ENCODE measurements around the gene KDM4C.

Gene KDM4C

DNA sequence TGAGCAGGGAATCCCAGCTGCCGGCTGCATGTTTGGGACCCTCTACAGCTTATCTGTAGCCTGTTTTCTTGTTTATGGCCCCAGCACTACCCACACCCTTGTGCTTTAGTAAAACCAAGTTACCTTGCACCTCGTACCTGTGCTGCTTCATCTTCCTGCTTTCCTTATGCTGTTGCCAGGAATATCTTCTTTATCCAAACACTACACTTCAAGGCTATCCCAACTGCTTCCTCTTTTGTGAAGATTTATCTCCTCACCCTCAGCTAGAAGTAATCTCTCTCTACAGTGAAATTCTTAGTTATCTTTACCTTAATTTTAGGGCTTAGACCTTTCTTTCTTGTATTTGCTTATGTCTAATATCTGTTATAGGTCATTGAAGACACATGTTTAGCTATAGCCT, 171.1 kb downstream of the KDM4C start:
- no peak overlapping the region for H2AFZ ChIP-seq
- no peak overlapping the region for H3K4me2 ChIP-seq (ENCODE audit: low read length)
- TF ChIP-seq, protein P1, sequence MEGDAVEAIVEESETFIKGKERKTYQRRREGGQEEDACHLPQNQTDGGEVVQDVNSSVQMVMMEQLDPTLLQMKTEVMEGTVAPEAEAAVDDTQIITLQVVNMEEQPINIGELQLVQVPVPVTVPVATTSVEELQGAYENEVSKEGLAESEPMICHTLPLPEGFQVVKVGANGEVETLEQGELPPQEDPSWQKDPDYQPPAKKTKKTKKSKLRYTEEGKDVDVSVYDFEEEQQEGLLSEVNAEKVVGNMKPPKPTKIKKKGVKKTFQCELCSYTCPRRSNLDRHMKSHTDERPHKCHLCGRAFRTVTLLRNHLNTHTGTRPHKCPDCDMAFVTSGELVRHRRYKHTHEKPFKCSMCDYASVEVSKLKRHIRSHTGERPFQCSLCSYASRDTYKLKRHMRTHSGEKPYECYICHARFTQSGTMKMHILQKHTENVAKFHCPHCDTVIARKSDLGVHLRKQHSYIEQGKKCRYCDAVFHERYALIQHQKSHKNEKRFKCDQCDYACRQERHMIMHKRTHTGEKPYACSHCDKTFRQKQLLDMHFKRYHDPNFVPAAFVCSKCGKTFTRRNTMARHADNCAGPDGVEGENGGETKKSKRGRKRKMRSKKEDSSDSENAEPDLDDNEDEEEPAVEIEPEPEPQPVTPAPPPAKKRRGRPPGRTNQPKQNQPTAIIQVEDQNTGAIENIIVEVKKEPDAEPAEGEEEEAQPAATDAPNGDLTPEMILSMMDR (IDR thresholded peaks at IDR 0.05): no peak
- no peaks in the 10 kb centered on the region for H3K9me3 ChIP-seq (ENCODE audit: control insufficient read depth, low read length)
- H3K79me2 ChIP-seq: no peaks in the 10 kb centered on the region
- H3K27me3 ChIP-seq (ENCODE audit: control insufficient read depth, insufficient read depth, low read length): no peaks in the 10 kb centered on the region
- H3K4me1 ChIP-seq: no peaks in the 10 kb centered on the region
- no peak overlapping the region for H3K4me3 ChIP-seq (ENCODE audit: low read depth, low read length)
- H3K36me3 ChIP-seq (ENCODE audit: control insufficient read depth, insufficient read depth, low read length): no peaks in the 10 kb centered on the region
- no peak overlapping the region for H3K9ac ChIP-seq
- H3K27ac ChIP-seq: no peak overlapping the region

DNA sequence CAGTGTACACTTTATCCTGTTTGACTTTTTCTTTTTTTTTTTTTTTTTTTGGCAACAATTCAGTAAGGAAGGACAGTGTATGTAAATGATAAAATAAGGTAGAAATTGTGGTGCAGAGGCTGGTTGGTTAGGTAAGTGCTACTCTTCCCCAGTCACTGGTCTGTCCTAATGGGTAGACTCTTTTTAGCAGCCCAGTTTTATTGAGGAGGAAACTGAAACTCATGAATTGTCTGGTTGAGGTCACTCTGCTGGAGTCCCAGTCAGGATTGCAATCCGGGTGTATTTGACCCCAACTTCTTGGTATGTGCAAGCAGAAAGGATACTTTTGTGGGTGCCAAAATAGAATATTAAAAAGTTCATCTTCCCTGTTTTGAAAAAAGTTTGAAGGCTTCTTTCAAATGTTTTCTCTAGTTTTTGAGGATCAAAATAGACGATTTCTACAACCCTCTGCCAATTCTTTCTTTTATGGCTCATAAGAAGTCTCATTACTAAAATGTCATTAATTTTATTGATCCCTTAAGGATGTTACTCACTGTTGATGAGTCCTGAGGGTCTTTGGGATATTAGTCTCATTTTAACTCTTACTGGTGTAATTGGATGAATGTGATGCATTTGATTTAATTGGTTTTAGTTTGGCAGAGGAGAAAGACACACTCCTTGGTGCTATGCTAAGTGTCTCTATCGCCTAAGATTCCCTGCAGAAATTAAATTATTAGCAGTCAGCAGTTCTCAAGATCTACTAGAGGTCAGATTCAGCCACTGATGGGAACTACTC, 171.9 kb downstream of the KDM4C start:
- Histone ChIP-seq H3K27ac (no peak overlapping the region), H3K4me1 (no peaks in the 10 kb centered on the region), H3K9me3 (ENCODE audit: control insufficient read depth, low read length) (no peaks in the 10 kb centered on the region), H3K4me3 (ENCODE audit: low read depth, low read length) (no peak overlapping the region), H3K36me3 (ENCODE audit: control insufficient read depth, insufficient read depth, low read length) (no peaks in the 10 kb centered on the region), H3K79me2 (no peaks in the 10 kb centered on the region), H3K27me3 (ENCODE audit: control insufficient read depth, insufficient read depth, low read length) (no peaks in the 10 kb centered on the region), H2AFZ (no peak overlapping the region), H3K4me2 (ENCODE audit: low read length) (no peak overlapping the region), H3K9ac (no peak overlapping the region)
- TF ChIP-seq, protein P1 (IDR thresholded peaks at IDR 0.05): no peak

DNA sequence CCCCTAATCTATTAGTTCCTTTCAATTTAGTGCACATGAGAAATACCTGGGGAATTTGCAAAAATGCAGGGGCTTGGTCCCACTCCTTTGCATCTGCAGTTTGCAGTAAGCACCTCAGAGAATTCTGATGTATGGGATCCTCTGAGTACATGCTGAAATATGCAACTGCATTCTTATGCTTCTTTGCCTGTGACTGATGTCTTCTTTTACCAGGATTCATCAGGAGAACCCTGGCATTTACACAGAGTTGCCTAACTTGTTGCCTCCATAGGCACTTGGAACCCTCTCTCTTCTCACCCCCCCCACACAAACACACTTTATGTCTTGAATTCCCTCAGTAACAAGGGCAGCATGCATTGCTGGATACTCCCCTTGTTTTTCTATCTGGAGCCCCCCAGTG, 173.1 kb downstream of the KDM4C start:
- no peaks in the 10 kb centered on the region for H3K9me3 ChIP-seq (ENCODE audit: control insufficient read depth, low read length)
- H3K79me2 ChIP-seq: no peaks in the 10 kb centered on the region
- H3K4me1 ChIP-seq: no peaks in the 10 kb centered on the region
- H3K9ac ChIP-seq: no peak overlapping the region
- H3K27me3 ChIP-seq (ENCODE audit: control insufficient read depth, insufficient read depth, low read length): no peaks in the 10 kb centered on the region
- H3K36me3 ChIP-seq (ENCODE audit: control insufficient read depth, insufficient read depth, low read length): no peaks in the 10 kb centered on the region
- no peak overlapping the region for H2AFZ ChIP-seq
- no peak overlapping the region for H3K27ac ChIP-seq
- TF ChIP-seq, protein P1 (IDR thresholded peaks at IDR 0.05): no peak
- H3K4me3 ChIP-seq (ENCODE audit: low read depth, low read length): no peak overlapping the region
- H3K4me2 ChIP-seq (ENCODE audit: low read length): no peak overlapping the region

DNA sequence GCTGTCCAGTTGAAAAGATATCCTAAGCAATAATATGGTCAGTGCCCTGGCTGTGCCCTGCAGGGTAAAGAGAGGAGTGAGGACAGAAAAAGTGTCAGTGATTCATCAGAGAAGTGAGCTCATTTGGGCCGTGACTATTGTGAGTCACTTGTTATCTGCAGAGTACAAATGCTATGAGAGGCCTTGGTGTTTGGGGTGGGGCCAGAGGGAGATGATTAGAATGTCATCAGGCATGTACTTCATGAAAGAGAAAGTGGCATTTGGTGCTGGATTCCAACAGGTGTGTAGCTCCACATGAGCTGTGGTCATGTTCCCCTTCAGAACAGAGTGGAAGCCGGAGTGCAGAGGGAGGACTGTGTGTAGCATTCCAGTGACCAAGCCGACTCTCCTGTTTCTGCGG, 174.1 kb downstream of the KDM4C start:
- H3K4me2 ChIP-seq (ENCODE audit: low read length): no peak overlapping the region
- no peak overlapping the region for H3K27ac ChIP-seq
- H3K4me1 ChIP-seq: no peaks in the 10 kb centered on the region
- no peaks in the 10 kb centered on the region for H3K36me3 ChIP-seq (ENCODE audit: control insufficient read depth, insufficient read depth, low read length)
- no peaks in the 10 kb centered on the region for H3K9me3 ChIP-seq (ENCODE audit: control insufficient read depth, low read length)
- no peak overlapping the region for H3K9ac ChIP-seq
- no peak overlapping the region for H2AFZ ChIP-seq
- no peaks in the 10 kb centered on the region for H3K27me3 ChIP-seq (ENCODE audit: control insufficient read depth, insufficient read depth, low read length)
- TF ChIP-seq, protein P1 (IDR thresholded peaks at IDR 0.05): no peak
- H3K79me2 ChIP-seq: no peaks in the 10 kb centered on the region
- H3K4me3 ChIP-seq (ENCODE audit: low read depth, low read length): no peak overlapping the region

DNA sequence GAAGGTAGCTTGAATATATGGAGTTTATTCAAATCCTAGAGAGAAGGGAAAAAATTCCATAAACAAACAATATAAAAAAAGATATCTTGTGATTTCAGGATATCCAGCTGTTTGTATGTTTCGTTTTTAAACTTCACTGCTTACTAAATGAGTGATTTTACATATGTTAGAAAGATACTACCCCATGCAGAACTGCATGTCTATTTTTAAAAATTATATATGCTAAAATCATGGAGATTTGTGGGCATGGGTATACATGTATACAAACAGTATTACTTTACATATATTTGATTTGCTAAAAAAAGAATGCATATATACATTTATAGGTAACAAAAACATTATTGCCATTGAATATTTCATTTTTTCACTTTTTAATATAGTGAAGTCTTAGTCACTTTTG, 178.3 kb downstream of the KDM4C start:
- TF ChIP-seq, protein P1 (IDR thresholded peaks at IDR 0.05): no peak
- H3K4me2 ChIP-seq (ENCODE audit: low read length): no peak overlapping the region
- H3K9me3 ChIP-seq (ENCODE audit: control insufficient read depth, low read length): no peaks in the 10 kb centered on the region
- H3K79me2 ChIP-seq: no peaks in the 10 kb centered on the region
- no peaks in the 10 kb centered on the region for H3K27me3 ChIP-seq (ENCODE audit: control insufficient read depth, insufficient read depth, low read length)
- H3K4me1 ChIP-seq: no peaks in the 10 kb centered on the region
- H2AFZ ChIP-seq: no peak overlapping the region
- no peak overlapping the region for H3K27ac ChIP-seq
- H3K36me3 ChIP-seq (ENCODE audit: control insufficient read depth, insufficient read depth, low read length): no peaks in the 10 kb centered on the region
- H3K9ac ChIP-seq: no peak overlapping the region
- no peak overlapping the region for H3K4me3 ChIP-seq (ENCODE audit: low read depth, low read length)

Measured in parathyroid adenoma (tissue), 2 donors.